Fibroblast of pulmonary artery (primary cell): ENCODE results near the gene PORCN.
"Not testable (repeated sequence)": the region's sequence is repeated elsewhere in the genome, so short reads cannot be mapped to it uniquely, and the experiment has no call there.

ENCODE experiments used
- DNase-seq: peaks from one replicate; pipeline ENCODE4 v3.0.0-alpha.2; 2010; ENCODE audit warnings: low read depth
- H3K4me3 ChIP-seq: replicated peaks from 2 replicates; pipeline ENCODE4 v1.5.1; 2011; ENCODE audit warnings: low read depth, mild to moderate bottlenecking, control low read depth, low read length, moderate library complexity
- CTCF ChIP-seq: IDR thresholded peaks from 2 replicates; pipeline ENCODE4 v1.5.1; 2011; ENCODE audit warnings: mild to moderate bottlenecking, control low read depth, low read length, inconsistent platforms; ENCODE audit errors: missing control alignments

Gene PORCN

GRCh38 chrX:48548871-48549270, 40.1 kb downstream of the PORCN start:
- no peak for TF ChIP-seq CTCF
- DNase-seq: no peak
- H3K4me3 ChIP-seq: no peak overlapping the region

GRCh38 chrX:48555731-48556325, 47.0 kb downstream of the PORCN start:
- not testable (repeated sequence) for DNase-seq, H3K4me3 ChIP-seq

GRCh38 chrX:48558271-48558670, 49.5 kb downstream of the PORCN start:
- DNase-seq: peak; percentile 90
- no peak for TF ChIP-seq CTCF
- no peak overlapping the region for H3K4me3 ChIP-seq

- no peak overlapping the region for H3K4me3 ChIP-seq
- DNase-seq: no peak
- no peak for TF ChIP-seq CTCF
Observed at GRCh38 chrX:48559636-48560035, 50.8 kb downstream of the PORCN start.

GRCh38 chrX:48560056-48560455, 51.3 kb downstream of the PORCN start:
- TF ChIP-seq CTCF: no peak
- H3K4me3 ChIP-seq: no peak overlapping the region
- DNase-seq: no peak

GRCh38 chrX:48560681-48561080, 51.9 kb downstream of the PORCN start:
- no peak for DNase-seq
- H3K4me3 ChIP-seq: no peak overlapping the region
- no peak for TF ChIP-seq CTCF

- DNase-seq: no peak
- no peak overlapping the region for H3K4me3 ChIP-seq
- TF ChIP-seq CTCF: no peak
Observed at GRCh38 chrX:48569958-48570357, 61.2 kb downstream of the PORCN start.
